H9 (cell line): ENCODE data around the gene LTB4R2. TPM values are rescaled to one million over a fixed set of nuclear protein-coding genes. Genes with fewer than 3 reads are reported as not detected.

Source experiments
- DNase-seq: peaks from one replicate; pipeline ENCODE4 v3.0.0-alpha.2; 2017
- H2AFZ ChIP-seq: one replicate; pipeline ENCODE4 v1.6.1; 2013; ENCODE audit warnings: mild to moderate bottlenecking, low read length, control low read depth, moderate library complexity
- H2AK5ac ChIP-seq: 2 replicates; pipeline ENCODE4 v1.6.1; 2013; ENCODE audit warnings: low read length, control low read depth, mixed read lengths; ENCODE audit not compliant: insufficient read length
- H2BK120ac ChIP-seq: one replicate; pipeline ENCODE4 v1.6.1; 2013; ENCODE audit warnings: low read depth, mild to moderate bottlenecking, low read length, control low read depth, inconsistent platforms; ENCODE audit not compliant: poor library complexity, severe bottlenecking
- H2BK12ac ChIP-seq: 2 replicates; pipeline ENCODE4 v1.6.1; 2013; ENCODE audit warnings: low read length, control low read depth, mixed read lengths, low read depth; ENCODE audit not compliant: insufficient read length
- H2BK15ac ChIP-seq: 2 replicates; pipeline ENCODE4 v1.6.1; 2013; ENCODE audit warnings: low read depth, low read length, control low read depth
- H2BK20ac ChIP-seq: one replicate; pipeline ENCODE4 v1.6.1; 2013; ENCODE audit warnings: low read depth, mild to moderate bottlenecking, low read length, control low read depth, inconsistent platforms; ENCODE audit not compliant: poor library complexity, severe bottlenecking
- H2BK5ac ChIP-seq: 2 replicates; pipeline ENCODE4 v1.6.1; 2013; ENCODE audit warnings: low read length, control low read depth, mixed read lengths; ENCODE audit not compliant: insufficient read length
- H3K14ac ChIP-seq: 2 replicates; pipeline ENCODE4 v1.6.1; 2013; ENCODE audit warnings: low read length, control low read depth; ENCODE audit not compliant: insufficient read depth
- H3K18ac ChIP-seq: 2 replicates; pipeline ENCODE4 v1.6.1; 2013; ENCODE audit warnings: low read depth, mild to moderate bottlenecking, mixed read lengths, low read length, control low read depth; ENCODE audit not compliant: insufficient read length
- H3K23ac ChIP-seq: 2 replicates; pipeline ENCODE4 v1.6.1; 2013; ENCODE audit warnings: low read length, control low read depth, mixed read lengths, low read depth; ENCODE audit not compliant: insufficient read length
- H3K23me2 ChIP-seq: 2 replicates; pipeline ENCODE4 v1.6.1; 2013; ENCODE audit warnings: low read depth, mild to moderate bottlenecking, mixed read lengths, low read length, control low read depth; ENCODE audit not compliant: insufficient read length, poor library complexity, severe bottlenecking
- H3K27ac ChIP-seq: 2 replicates; pipeline ENCODE4 v1.5.1; 2013; ENCODE audit warnings: low read length, control low read depth, mixed read lengths, low read depth; ENCODE audit not compliant: insufficient read length
- H3K27me3 ChIP-seq: 2 replicates; pipeline ENCODE4 v1.6.1; 2013; ENCODE audit warnings: low read length, control low read depth, inconsistent platforms; ENCODE audit not compliant: insufficient read depth
- H3K4ac ChIP-seq: 2 replicates; pipeline ENCODE4 v1.6.1; 2013; ENCODE audit warnings: low read depth, mild to moderate bottlenecking, control low read depth, inconsistent platforms, low read length, moderate library complexity
- H3K4me1 ChIP-seq: 2 replicates; pipeline ENCODE4 v1.6.1; 2013; ENCODE audit warnings: low read length, control low read depth, inconsistent platforms; ENCODE audit not compliant: insufficient read depth
- H3K4me2 ChIP-seq: 2 replicates; pipeline ENCODE4 v1.6.1; 2013; ENCODE audit warnings: low read length, control low read depth, mixed read lengths; ENCODE audit not compliant: insufficient read length, insufficient read depth
- H3K56ac ChIP-seq: 2 replicates; pipeline ENCODE4 v1.6.1; 2013; ENCODE audit warnings: low read depth, mild to moderate bottlenecking, mixed read lengths, low read length, control low read depth; ENCODE audit not compliant: insufficient read length
- H3K79me1 ChIP-seq: 2 replicates; pipeline ENCODE4 v1.6.1; 2013; ENCODE audit warnings: low read depth, mild to moderate bottlenecking, moderate library complexity, low read length, control low read depth, inconsistent platforms; ENCODE audit not compliant: insufficient read depth, poor library complexity, severe bottlenecking
- H3K79me2 ChIP-seq: 2 replicates; pipeline ENCODE4 v1.6.1; 2013; ENCODE audit warnings: low read length, control low read depth, inconsistent platforms; ENCODE audit not compliant: insufficient read depth
- H3K9ac ChIP-seq: 2 replicates; pipeline ENCODE4 v1.6.1; 2013; ENCODE audit warnings: low read length, control low read depth, mixed read lengths; ENCODE audit not compliant: insufficient read length; ENCODE audit errors: extremely low read depth
- H3K9me3 ChIP-seq: one replicate; pipeline ENCODE4 v1.6.1; 2013; ENCODE audit warnings: low read depth, low read length, inconsistent platforms; ENCODE audit not compliant: control insufficient read depth
- H3T11ph ChIP-seq: one replicate; pipeline ENCODE4 v1.6.1; 2013; ENCODE audit warnings: mild to moderate bottlenecking, low read length, control low read depth, inconsistent platforms
- H4K20me1 ChIP-seq: one replicate; pipeline ENCODE4 v1.6.1; 2013; ENCODE audit not compliant: control insufficient read depth, insufficient read length, insufficient read depth
- H4K5ac ChIP-seq: 2 replicates; pipeline ENCODE4 v1.6.1; 2013; ENCODE audit warnings: low read depth, mild to moderate bottlenecking, mixed read lengths, low read length, control low read depth; ENCODE audit not compliant: insufficient read length
- H4K8ac ChIP-seq: replicated peaks from 2 replicates; pipeline ENCODE4 v1.6.1; 2013; ENCODE audit warnings: low read length, control low read depth, mixed read lengths, low read depth; ENCODE audit not compliant: insufficient read length
- H4K91ac ChIP-seq: 2 replicates; pipeline ENCODE4 v1.6.1; 2013; ENCODE audit warnings: low read depth, mild to moderate bottlenecking, moderate library complexity, mixed read lengths, low read length, control low read depth; ENCODE audit not compliant: insufficient read length
- H3K27ac Mint-ChIP-seq, 3 experiments: 2 replicates in 2 of 3; 3 replicates in 1 of 3; pipeline ENCODE4 v1.8.0; 2020 to 2021; ENCODE audit warnings: mixed read lengths in 3 of 3, mild to moderate bottlenecking in 1 of 3, moderate library complexity in 1 of 3
- H3K27me3 Mint-ChIP-seq: 2 replicates; pipeline ENCODE4 v1.8.0; 2021; ENCODE audit warnings: low read depth, mild to moderate bottlenecking, moderate library complexity, mixed read lengths
- H3K36me3 Mint-ChIP-seq, 3 experiments: 2 replicates in 2 of 3; 3 replicates in 1 of 3; pipeline ENCODE4 v1.8.0; 2020 to 2021; ENCODE audit warnings: low read depth in 3 of 3, mixed read lengths in 3 of 3; ENCODE audit not compliant: insufficient read depth in 1 of 3
- H3K4me1 Mint-ChIP-seq, 2 experiments: 2 replicates each; pipeline ENCODE4 v1.8.0; 2020; ENCODE audit warnings: mixed read lengths in 2 of 2
- H3K4me3 Mint-ChIP-seq, 2 experiments: 2 replicates in 1 of 2; 3 replicates in 1 of 2; pipeline ENCODE4 v1.8.0; 2020 to 2021; ENCODE audit warnings: mild to moderate bottlenecking in 2 of 2, mixed read lengths in 2 of 2, moderate library complexity in 1 of 2
- H3K9me3 Mint-ChIP-seq, 2 experiments: 2 replicates in 1 of 2; 3 replicates in 1 of 2; pipeline ENCODE4 v1.8.0; 2020; ENCODE audit warnings: mild to moderate bottlenecking in 2 of 2, mixed read lengths in 2 of 2, moderate library complexity in 1 of 2
- WGBS: extraction: QIAGEN DNeasy Blood & Tissue Kit; methylation state at CpG from one replicate; pipeline ENCODE4 v1.1.7; 2013; ENCODE audit warnings: missing lambda C conversion rate, low lambda C conversion rate, mixed read lengths; ENCODE audit not compliant: insufficient read length; ENCODE audit errors: extremely low coverage; 5-methylcytosine and 5-hydroxymethylcytosine counted together
- total RNA-seq: library from RNA; stranded (reverse); gene quantifications from 2 replicates; pipeline ENCODE4 v1.2.1, GENCODE V29; 2021
- TF ChIP-seq, protein P1 (sequence below): fragments of 200-600 bp; sonication (generic); conservative IDR thresholded peaks from 3 replicates; pipeline ENCODE4 v1.8.0; 2021; ENCODE audit warnings: antibody characterized with exemption, mild to moderate bottlenecking

The LTB4R2 gene
- total RNA-seq, 1 experiment from 2014 or later = 13.4 TPM

DNA sequence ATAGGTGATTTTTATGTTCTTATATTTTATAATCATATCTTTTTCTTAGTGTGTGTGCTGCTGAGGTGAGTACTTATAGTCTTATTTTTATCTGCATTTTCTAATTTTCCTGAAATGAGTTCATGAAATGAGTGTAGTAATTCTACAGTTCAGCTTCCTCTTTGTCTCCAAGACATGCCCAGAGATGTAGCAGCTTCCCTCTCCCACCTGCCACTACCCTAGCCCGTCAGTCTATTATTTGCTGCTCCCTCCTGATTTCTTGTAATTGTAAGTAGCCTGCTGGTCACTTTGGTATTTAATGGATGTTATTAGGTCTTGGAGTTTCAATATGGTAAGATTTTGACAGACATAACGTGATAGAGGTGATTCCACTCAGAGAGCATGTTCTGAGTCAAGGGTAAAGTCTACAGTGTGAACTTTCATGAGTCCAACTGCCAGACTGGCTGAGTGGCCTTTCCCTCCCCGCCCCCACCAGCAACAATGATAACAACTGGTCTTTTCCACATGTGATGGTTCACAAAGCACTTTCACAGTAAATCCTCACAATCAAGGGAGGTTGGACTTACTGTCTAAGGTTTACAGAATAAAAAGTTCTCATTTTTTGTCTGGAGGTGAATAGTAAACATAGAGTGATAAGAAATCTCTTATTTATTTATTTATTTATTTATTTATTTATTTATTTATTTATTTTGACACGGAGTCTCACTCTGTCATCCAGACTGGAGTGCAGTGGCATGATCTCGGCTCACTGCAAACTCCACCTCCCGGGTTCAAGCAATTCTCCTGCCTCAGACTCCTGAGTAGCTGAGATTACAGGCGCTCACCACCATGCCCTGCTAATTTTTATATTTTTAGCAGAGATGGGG lies 34.1 kb downstream of the LTB4R2 start:
- H2AFZ ChIP-seq = no peak overlapping the region
- H3K9me3 Mint-ChIP-seq = no peaks in the 10 kb centered on the region
- H3K4ac ChIP-seq = no peak overlapping the region
- no peak for DNase-seq
- H2BK120ac ChIP-seq = no peak overlapping the region
- no peak overlapping the region for H3K9ac ChIP-seq
- no peak overlapping the region for H3K27ac ChIP-seq
- no peak overlapping the region for H4K5ac ChIP-seq
- no peak overlapping the region for H3T11ph ChIP-seq
- H2BK15ac ChIP-seq = no peak overlapping the region
- H3K9me3 ChIP-seq = no peaks in the 10 kb centered on the region
- H3K18ac ChIP-seq = no peak overlapping the region
- WGBS = no CpG with 5 or more reads among the region's 7 CpGs
- H2AK5ac ChIP-seq = no peak overlapping the region
- no peaks in the 10 kb centered on the region for H3K79me1 ChIP-seq
- TF ChIP-seq, protein P1, sequence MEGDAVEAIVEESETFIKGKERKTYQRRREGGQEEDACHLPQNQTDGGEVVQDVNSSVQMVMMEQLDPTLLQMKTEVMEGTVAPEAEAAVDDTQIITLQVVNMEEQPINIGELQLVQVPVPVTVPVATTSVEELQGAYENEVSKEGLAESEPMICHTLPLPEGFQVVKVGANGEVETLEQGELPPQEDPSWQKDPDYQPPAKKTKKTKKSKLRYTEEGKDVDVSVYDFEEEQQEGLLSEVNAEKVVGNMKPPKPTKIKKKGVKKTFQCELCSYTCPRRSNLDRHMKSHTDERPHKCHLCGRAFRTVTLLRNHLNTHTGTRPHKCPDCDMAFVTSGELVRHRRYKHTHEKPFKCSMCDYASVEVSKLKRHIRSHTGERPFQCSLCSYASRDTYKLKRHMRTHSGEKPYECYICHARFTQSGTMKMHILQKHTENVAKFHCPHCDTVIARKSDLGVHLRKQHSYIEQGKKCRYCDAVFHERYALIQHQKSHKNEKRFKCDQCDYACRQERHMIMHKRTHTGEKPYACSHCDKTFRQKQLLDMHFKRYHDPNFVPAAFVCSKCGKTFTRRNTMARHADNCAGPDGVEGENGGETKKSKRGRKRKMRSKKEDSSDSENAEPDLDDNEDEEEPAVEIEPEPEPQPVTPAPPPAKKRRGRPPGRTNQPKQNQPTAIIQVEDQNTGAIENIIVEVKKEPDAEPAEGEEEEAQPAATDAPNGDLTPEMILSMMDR = no peak
- H4K20me1 ChIP-seq = no peaks in the 10 kb centered on the region
- H4K91ac ChIP-seq = no peak overlapping the region
- peaks cover 9 to 11% of the 10 kb centered on the region in 2 experiments; a peak in 3 of 4 replicates for H3K4me1 Mint-ChIP-seq
- no peak overlapping the region for H3K4me3 Mint-ChIP-seq
- no peak overlapping the region for H4K8ac ChIP-seq
- H3K27ac Mint-ChIP-seq = no peak overlapping the region
- peaks cover 8% of the 10 kb centered on the region for H3K23me2 ChIP-seq
- H2BK12ac ChIP-seq = no peak overlapping the region
- peaks cover 85% of the 10 kb centered on the region for H3K27me3 Mint-ChIP-seq
- no peak overlapping the region for H3K23ac ChIP-seq
- no peak overlapping the region for H3K56ac ChIP-seq
- H2BK20ac ChIP-seq = no peak overlapping the region
- peaks cover 18% of the 10 kb centered on the region; the same call in 1 of the 2 replicates for H3K27me3 ChIP-seq
- no peaks in the 10 kb centered on the region for H3K36me3 Mint-ChIP-seq
- H3K79me2 ChIP-seq = no peaks in the 10 kb centered on the region
- H3K14ac ChIP-seq = no peak overlapping the region
- no peaks in the 10 kb centered on the region for H3K4me1 ChIP-seq
- no peak overlapping the region for H2BK5ac ChIP-seq
- no peak overlapping the region for H3K4me2 ChIP-seq
